K562 (cell line): ENCODE data around the gene ZNF646. TPM values are rescaled to one million over a fixed set of nuclear protein-coding genes. Genes with fewer than 3 reads are reported as not detected.
A peak's percentile ranks its signal among the peaks of the same experiment; 100 is the strongest.

Experiments
- FOSL1 ChIP-seq: fragments of 200-800 bp; sonication (Bioruptor generic); conservative IDR thresholded peaks from 2 replicates; pipeline ENCODE4 v1.6.1; 2016; ENCODE audit warnings: missing genetic modification characterization, missing compliant biosample characterization
- MGA ChIP-seq: fragments of 450-650 bp; IDR thresholded peaks from 2 replicates; pipeline ENCODE4 v1.6.1; 2016; ENCODE audit warnings: mild to moderate bottlenecking, moderate library complexity
- RNF2 ChIP-seq: sonication (generic); IDR thresholded peaks from 2 replicates; pipeline ENCODE4 v1.6.1; 2016
- SREBF1 ChIP-seq: fragments of 150-350 bp; IDR thresholded peaks from 2 replicates; pipeline ENCODE4 v1.6.1; 2014; ENCODE audit warnings: antibody characterized with exemption, low read depth, low read length, borderline replicate concordance
- ZNF766 ChIP-seq: fragments of 200-800 bp; sonication (Bioruptor generic); conservative IDR thresholded peaks from 2 replicates; pipeline ENCODE4 v1.6.1; 2016; ENCODE audit warnings: missing genetic modification characterization, missing compliant biosample characterization
- polyA plus RNA-seq, 8 experiments: library from polyadenylated mRNA; depleted of rRNA in 4 of 8; stranded (reverse) in 5 of 8; unstranded in 3 of 8; fragments of >200 nt; fragmentation: Nextera tagmentation in 2 of 8; fragmentation: Illumina TruSeq in 1 of 8; extraction: Ambion mirVana in 2 of 8; extraction: Trizol in 1 of 8; gene quantifications; 2 replicates each; pipeline versions ENCODE4 v1.2.1 to v1.2.3, GENCODE V29; 2011 to 2014; ENCODE audit warnings: inconsistent platforms in 1 of 8, missing spikeins in 1 of 8
- total RNA-seq, 7 experiments: library from RNA; depleted of rRNA in 6 of 7; stranded (reverse); fragments of >200 nt in 6 of 7; fragmentation: Illumina TruSeq in 2 of 7; extraction: Trizol in 2 of 7; gene quantifications; 2 replicates each; pipeline versions ENCODE4 v1.2.1 to v1.2.3, GENCODE V29; 2011 to 2021; ENCODE audit warnings: low replicate concordance in 1 of 7

Gene ZNF646
- total and polyA plus RNA-seq, 9 of the 15 experiments (the other 6 are each of a cell fraction or from before 2014, with no cell fraction given): 0.08 to 20.6 (median 8.0) TPM

GRCh38 chr16:31064882-31065461, 9.2 kb upstream of the ZNF646 start (continued):
- no peak for TF ChIP-seq MGA
- TF ChIP-seq FOSL1: peak; percentile 68
- TF ChIP-seq ZNF766: no peak
- TF ChIP-seq RNF2: no peak
- no peak for TF ChIP-seq SREBF1
